ENCODE results near the gene GRK5. TPM values are rescaled to one million over a fixed set of nuclear protein-coding genes. Genes with fewer than 3 reads are reported as not detected.

The GRK5 gene
- total RNA-seq, 4 donors from 2014 or later: 5.4 to 13.0 (median 10.6) TPM

GRCh38 chr10:119474606-119475005 lies 267.2 kb downstream of the GRK5 start:
- H3K4me3 ChIP-seq (ENCODE audit: low read depth, poor library complexity, severe bottlenecking): no peak overlapping the region
- no peak for TF ChIP-seq POLR2A (IDR thresholded peaks at IDR 0.05)
- no peak for TF ChIP-seq CTCF (IDR thresholded peaks at IDR 0.05)
- 86 to 90% methylated on average over 10 of the region's 10 CpGs for WGBS, 2 donors
- DNase-seq (ENCODE audit: low spot score in 2 of 2): no peak
- intact Hi-C loops (cut with DNase I; ENCODE audit: low total_unique reads): no loop called here

- WGBS, 2 donors: 69 to 72% methylated on average over 3 of the region's 3 CpGs
- intact Hi-C loops (cut with DNase I; ENCODE audit: low total_unique reads): no loop called here
- TF ChIP-seq POLR2A (IDR thresholded peaks at IDR 0.05) (no peak), CTCF (IDR thresholded peaks at IDR 0.05) (no peak)
Observed at GRCh38 chr10:119477444-119477843, 270.1 kb downstream of the GRK5 start.

GRCh38 chr10:119478111-119478802 lies 270.9 kb downstream of the GRK5 start:
- TF ChIP-seq POLR2A (IDR thresholded peaks at IDR 0.05) (no peak), CTCF (IDR thresholded peaks at IDR 0.05) (no peak)
- DNase-seq (ENCODE audit: low spot score in 2 of 2): no peak
- intact Hi-C loops (cut with DNase I; ENCODE audit: low total_unique reads): no loop called here
- H3K4me3 ChIP-seq (ENCODE audit: low read depth, poor library complexity, severe bottlenecking): no peak overlapping the region
- 53 to 63% methylated on average over 8 of the region's 8 CpGs for WGBS, 2 donors

More at GRCh38 chr10:119477444-119477843, 270.1 kb downstream of the GRK5 start:
- DNase-seq (ENCODE audit: low spot score in 2 of 2): no peak
- no peak overlapping the region for H3K4me3 ChIP-seq (ENCODE audit: low read depth, poor library complexity, severe bottlenecking)

GRCh38 chr10:119478811-119479341 lies 271.5 kb downstream of the GRK5 start:
- intact Hi-C loops (cut with DNase I; ENCODE audit: low total_unique reads): no loop called here
- WGBS, 2 donors: 16 to 39% methylated on average over 6 of the region's 6 CpGs
- no peak overlapping the region for H3K4me3 ChIP-seq (ENCODE audit: low read depth, poor library complexity, severe bottlenecking)
- TF ChIP-seq POLR2A (IDR thresholded peaks at IDR 0.05) (no peak), CTCF (IDR thresholded peaks at IDR 0.05) (no peak)
- DNase-seq (ENCODE audit: low spot score in 2 of 2): no peak

GRCh38 chr10:119479532-119479931 lies 272.2 kb downstream of the GRK5 start:
- DNase-seq (ENCODE audit: low spot score in 2 of 2): no peak
- H3K4me3 ChIP-seq (ENCODE audit: low read depth, poor library complexity, severe bottlenecking): no peak overlapping the region
- WGBS, 2 donors: 51 to 54% methylated on average over 8 of the region's 8 CpGs

More at GRCh38 chr10:119479532-119479931, 272.2 kb downstream of the GRK5 start:
- intact Hi-C loops (cut with DNase I; ENCODE audit: low total_unique reads): no loop called here
- TF ChIP-seq CTCF (IDR thresholded peaks at IDR 0.05): no peak
- no peak for TF ChIP-seq POLR2A (IDR thresholded peaks at IDR 0.05)

Data from lower leg skin (tissue), 4 donors.